ENCODE results near the gene CCDC127. TPM values are rescaled to one million over a fixed set of nuclear protein-coding genes. Genes with fewer than 3 reads are reported as not detected.

CCDC127 gene
- total RNA-seq, 1 donor from 2014 or later, result 8.8 TPM

- H3K4me3 ChIP-seq (ENCODE audit: insufficient read depth, low read depth, low read length), result no peak overlapping the region
- H4K20me1 ChIP-seq (ENCODE audit: insufficient read depth, low read length), result peaks cover 56% of the 10 kb centered on the region
- Mint-ChIP-seq H3K4me1 (ENCODE audit: low read depth, unreplicated experiment) (peaks cover 10% of the 10 kb centered on the region), H3K4me3 (ENCODE audit: unreplicated experiment) (no peak overlapping the region), H3K9me3 (ENCODE audit: unreplicated experiment) (peaks cover 2% of the 10 kb centered on the region), H3K36me3 (ENCODE audit: low read depth, unreplicated experiment) (peaks cover 12% of the 10 kb centered on the region), H3K27me3 (ENCODE audit: low read depth, unreplicated experiment) (no peaks in the 10 kb centered on the region), H3K27ac (ENCODE audit: unreplicated experiment) (no peak overlapping the region)
- FAIRE-seq (no peak), DNase-seq (ENCODE audit: low read depth) (no peak)
- no peak overlapping the region for H3K27ac ChIP-seq (ENCODE audit: low read depth, low read length)
- H3K9me3 ChIP-seq (ENCODE audit: insufficient read depth, low read depth, low read length), result no peaks in the 10 kb centered on the region
- no peak overlapping the region for H3K4me2 ChIP-seq (ENCODE audit: low read length)
- H3K36me3 ChIP-seq (ENCODE audit: insufficient read depth, low read length), result no peaks in the 10 kb centered on the region
- no peak overlapping the region for H3K9ac ChIP-seq (ENCODE audit: low read length)
- peaks cover 7% of the 10 kb centered on the region for H3K4me1 ChIP-seq (ENCODE audit: insufficient read depth, low read length)
- TF ChIP-seq EZH2 (IDR thresholded peaks at IDR 0.05; ENCODE audit: insufficient read depth, low read length) (no peak), CTCF (IDR thresholded peaks at IDR 0.05; ENCODE audit: insufficient read depth, low read depth, low read length) (no peak)
- peaks cover 14% of the 10 kb centered on the region for H3K79me2 ChIP-seq (ENCODE audit: insufficient read depth, low read length)
- H2AFZ ChIP-seq (ENCODE audit: low read depth, low read length), result no peak overlapping the region
- no peaks in the 10 kb centered on the region for H3K27me3 ChIP-seq (ENCODE audit: insufficient read depth, low read length)
Measured at GRCh38 chr5:201672-202071, 16.3 kb downstream of the CCDC127 start.

DNA sequence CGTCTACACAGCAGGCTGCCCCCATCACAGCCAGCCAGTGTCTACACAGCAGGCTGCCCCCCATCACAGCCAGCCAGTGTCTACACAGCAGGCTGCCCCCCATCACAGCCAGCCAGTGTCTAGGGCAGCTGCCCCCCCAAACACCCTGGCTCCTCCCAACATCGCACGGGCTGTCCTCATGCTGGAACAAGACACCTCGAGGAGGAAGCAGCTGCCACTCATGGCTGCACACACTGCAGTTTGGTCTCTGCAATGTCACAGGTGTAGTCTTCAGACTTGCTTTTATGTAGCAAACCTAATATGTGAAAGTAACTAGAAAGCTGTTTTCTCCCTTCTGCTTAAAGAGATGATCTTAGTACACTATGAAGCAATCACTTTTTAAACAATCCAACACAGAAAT is 17.0 kb downstream of the CCDC127 start:
- H3K4me2 ChIP-seq (ENCODE audit: low read length), result no peak overlapping the region
- FAIRE-seq (no peak), DNase-seq (ENCODE audit: low read depth) (no peak)
- Mint-ChIP-seq H3K4me3 (ENCODE audit: unreplicated experiment) (no peak overlapping the region), H3K27me3 (ENCODE audit: low read depth, unreplicated experiment) (no peaks in the 10 kb centered on the region), H3K36me3 (ENCODE audit: low read depth, unreplicated experiment) (peaks cover 10% of the 10 kb centered on the region), H3K27ac (ENCODE audit: unreplicated experiment) (no peak overlapping the region), H3K9me3 (ENCODE audit: unreplicated experiment) (peaks cover 2% of the 10 kb centered on the region), H3K4me1 (ENCODE audit: low read depth, unreplicated experiment) (peaks cover 5% of the 10 kb centered on the region)
- H3K4me3 ChIP-seq (ENCODE audit: insufficient read depth, low read depth, low read length), result no peak overlapping the region
- H3K27ac ChIP-seq (ENCODE audit: low read depth, low read length), result no peak overlapping the region
- H3K36me3 ChIP-seq (ENCODE audit: insufficient read depth, low read length), result no peaks in the 10 kb centered on the region
- H2AFZ ChIP-seq (ENCODE audit: low read depth, low read length), result no peak overlapping the region
- H3K9ac ChIP-seq (ENCODE audit: low read length), result no peak overlapping the region
- H3K79me2 ChIP-seq (ENCODE audit: insufficient read depth, low read length), result peaks cover 14% of the 10 kb centered on the region
- H4K20me1 ChIP-seq (ENCODE audit: insufficient read depth, low read length), result peaks cover 49% of the 10 kb centered on the region
- no peaks in the 10 kb centered on the region for H3K27me3 ChIP-seq (ENCODE audit: insufficient read depth, low read length)
- peaks cover under 1% of the 10 kb centered on the region for H3K4me1 ChIP-seq (ENCODE audit: insufficient read depth, low read length)
- no peaks in the 10 kb centered on the region for H3K9me3 ChIP-seq (ENCODE audit: insufficient read depth, low read depth, low read length)
- TF ChIP-seq CTCF (IDR thresholded peaks at IDR 0.05; ENCODE audit: insufficient read depth, low read depth, low read length), result no peak
- no peak for TF ChIP-seq EZH2 (IDR thresholded peaks at IDR 0.05; ENCODE audit: insufficient read depth, low read length)

DNA sequence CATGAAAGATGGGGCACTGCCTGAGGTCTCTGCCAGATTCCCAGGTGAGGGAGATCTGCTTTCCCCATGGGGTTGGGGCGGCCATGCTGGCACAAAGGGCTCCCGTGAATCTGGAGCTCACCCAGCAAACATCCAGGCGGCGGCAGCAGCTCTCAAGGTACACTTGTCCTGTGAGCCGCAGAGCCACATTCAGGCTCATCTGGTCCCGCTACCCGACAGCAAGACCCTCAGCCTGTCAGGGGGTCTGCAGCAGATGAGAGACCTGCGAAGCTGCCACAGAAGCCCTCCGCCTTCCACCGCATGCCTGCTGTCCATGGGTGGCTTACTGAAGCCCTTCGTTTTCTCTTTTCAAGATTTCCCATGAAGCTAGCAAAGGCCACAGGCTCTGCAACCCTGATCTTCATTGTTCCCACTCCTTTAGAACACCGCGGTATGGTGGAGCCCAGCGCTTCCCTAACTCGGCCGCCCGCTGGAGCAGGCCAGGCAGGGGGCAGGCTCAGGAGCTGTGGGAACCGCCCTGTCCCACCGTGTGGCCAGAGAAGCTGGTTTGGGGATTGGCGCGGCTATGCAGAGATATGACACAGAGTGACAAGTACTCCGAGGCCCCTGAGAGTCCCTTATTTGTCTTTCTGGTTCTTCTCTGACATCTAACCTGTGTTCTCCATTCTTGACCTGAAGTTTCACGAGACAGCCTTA is 17.9 kb downstream of the CCDC127 start:
- H4K20me1 ChIP-seq (ENCODE audit: insufficient read depth, low read length), result peaks cover 40% of the 10 kb centered on the region
- H3K36me3 ChIP-seq (ENCODE audit: insufficient read depth, low read length), result no peaks in the 10 kb centered on the region
- H3K4me3 ChIP-seq (ENCODE audit: insufficient read depth, low read depth, low read length), result no peak overlapping the region
- H3K27me3 Mint-ChIP-seq (ENCODE audit: low read depth, unreplicated experiment), result peaks cover 1% of the 10 kb centered on the region
- DNase-seq (ENCODE audit: low read depth) (no peak), FAIRE-seq (no peak)
- H3K36me3 Mint-ChIP-seq (ENCODE audit: low read depth, unreplicated experiment), result peaks cover 10% of the 10 kb centered on the region
- TF ChIP-seq EZH2 (IDR thresholded peaks at IDR 0.05; ENCODE audit: insufficient read depth, low read length), result no peak
- TF ChIP-seq CTCF (IDR thresholded peaks at IDR 0.05; ENCODE audit: insufficient read depth, low read depth, low read length), result no peak
- H3K9me3 ChIP-seq (ENCODE audit: insufficient read depth, low read depth, low read length), result no peaks in the 10 kb centered on the region
- H3K9ac ChIP-seq (ENCODE audit: low read length), result no peak overlapping the region
- H3K4me1 Mint-ChIP-seq (ENCODE audit: low read depth, unreplicated experiment), result peaks cover 11% of the 10 kb centered on the region
- no peaks in the 10 kb centered on the region for H3K4me1 ChIP-seq (ENCODE audit: insufficient read depth, low read length)
- H3K27me3 ChIP-seq (ENCODE audit: insufficient read depth, low read length), result no peaks in the 10 kb centered on the region
- no peak overlapping the region for H3K27ac ChIP-seq (ENCODE audit: low read depth, low read length)
- no peak overlapping the region for H3K4me2 ChIP-seq (ENCODE audit: low read length)
- H3K79me2 ChIP-seq (ENCODE audit: insufficient read depth, low read length), result peaks cover 12% of the 10 kb centered on the region
- peaks cover 2% of the 10 kb centered on the region for H3K9me3 Mint-ChIP-seq (ENCODE audit: unreplicated experiment)
- no peak overlapping the region for H3K27ac Mint-ChIP-seq (ENCODE audit: unreplicated experiment)
- H3K4me3 Mint-ChIP-seq (ENCODE audit: unreplicated experiment), result no peak overlapping the region
- H2AFZ ChIP-seq (ENCODE audit: low read depth, low read length), result no peak overlapping the region
